Epidermal melanocyte (primary cell): ENCODE measurements around the gene GPC6.
"Not testable (repeated sequence)": the region's sequence is repeated elsewhere in the genome, so short reads cannot be mapped to it uniquely, and the experiment has no call there.

Source experiments
- DNase-seq: peaks from one replicate; pipeline ENCODE4 v3.0.0; 2011; ENCODE audit warnings: low spot score; ENCODE audit not compliant: insufficient read length

GPC6 gene

DNA sequence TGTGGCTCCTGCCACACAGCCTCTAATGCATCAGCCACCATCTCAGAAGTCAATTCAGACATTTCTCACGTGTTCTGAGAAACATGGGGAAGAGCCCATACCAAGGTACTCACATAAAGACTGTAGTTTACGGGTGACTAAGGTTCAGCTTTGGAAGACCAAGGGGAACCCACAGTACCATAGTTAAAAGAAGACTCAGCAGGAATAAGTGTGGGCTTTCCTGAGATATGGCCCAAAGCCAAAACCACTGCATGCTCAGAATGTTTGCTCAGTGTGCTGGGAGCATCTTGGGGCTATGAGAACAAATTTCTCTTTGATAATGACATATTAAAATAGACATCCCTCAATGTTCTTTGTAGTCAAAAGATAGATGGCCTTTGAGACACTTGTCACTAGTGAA is 969.1 kb downstream of the GPC6 start:
- no peak for DNase-seq

DNA sequence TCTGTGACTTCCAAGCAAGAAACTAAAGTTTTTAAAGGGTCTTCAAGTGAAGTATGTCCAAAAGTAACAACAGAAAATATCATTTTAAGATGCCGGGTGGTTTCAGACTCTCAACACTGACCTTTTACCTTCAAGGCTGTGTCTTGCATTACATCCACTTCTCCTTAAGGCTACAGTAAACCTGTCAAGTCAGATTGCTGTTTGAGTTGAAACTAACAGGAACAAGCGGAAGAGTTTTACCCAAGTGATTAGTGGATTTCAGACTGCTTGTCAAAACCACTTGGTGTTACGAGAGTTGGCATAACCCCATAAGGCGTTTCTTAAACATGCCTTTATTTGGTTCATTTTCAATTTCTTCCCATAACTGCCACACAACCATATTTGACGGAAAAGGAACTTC is 969.8 kb downstream of the GPC6 start:
- no peak for DNase-seq

DNA sequence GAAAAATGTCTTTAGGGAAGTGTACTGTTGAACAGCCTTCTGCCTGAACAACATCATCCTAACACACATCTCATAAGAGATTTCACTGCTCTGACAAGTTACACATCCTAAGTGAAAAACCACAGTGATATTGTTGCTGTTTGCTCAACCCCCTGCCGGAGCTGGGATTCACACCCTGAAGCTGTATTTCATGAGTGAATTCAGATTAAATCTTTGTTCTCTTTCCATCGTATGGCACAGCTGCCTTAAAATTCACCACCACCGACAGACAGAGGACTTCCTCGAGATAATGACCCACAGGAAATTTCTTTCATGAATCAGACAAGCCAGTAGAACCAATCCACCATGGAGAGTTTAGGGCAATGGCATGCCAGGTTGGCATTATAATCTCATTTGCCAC is 972.1 kb downstream of the GPC6 start:
- no peak for DNase-seq

DNA sequence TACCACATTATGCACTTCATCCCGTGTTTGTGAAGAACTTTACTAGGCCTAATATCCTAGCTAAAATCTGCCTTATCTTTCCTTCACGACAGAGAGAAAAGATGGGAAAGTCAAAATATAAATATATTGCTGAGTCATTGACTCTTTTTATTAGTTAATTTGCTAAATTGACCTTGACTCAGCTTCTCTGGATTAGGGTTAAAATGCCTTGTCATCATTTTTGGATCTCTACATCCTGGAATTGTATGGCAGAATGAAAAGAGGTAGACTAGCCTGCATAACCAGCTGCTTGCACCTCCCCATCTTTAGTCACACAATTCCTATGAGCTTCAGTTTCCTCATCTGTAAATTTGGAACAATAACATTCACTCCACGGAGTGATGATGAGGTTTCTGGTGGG is 972.5 kb downstream of the GPC6 start:
- DNase-seq = no peak

DNA sequence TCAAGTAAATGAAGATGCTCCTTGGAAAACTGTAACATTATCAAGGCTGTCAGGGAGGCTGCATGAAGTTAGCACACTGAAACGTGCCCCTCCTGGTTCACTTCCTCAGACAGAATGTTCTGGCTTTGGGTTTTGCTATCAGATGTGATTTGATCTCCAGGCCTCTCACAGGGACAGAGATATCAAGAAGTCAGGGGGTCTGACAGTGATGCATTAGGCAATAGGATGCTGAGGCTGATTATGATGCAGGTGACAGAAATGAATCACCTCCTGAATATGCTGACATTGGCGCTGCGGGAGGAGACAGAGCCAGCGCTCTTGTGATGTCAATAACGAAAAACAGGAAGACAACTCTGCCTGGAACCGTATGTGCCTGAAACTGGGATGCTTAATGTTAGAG is 974.4 kb downstream of the GPC6 start:
- no peak for DNase-seq

DNA sequence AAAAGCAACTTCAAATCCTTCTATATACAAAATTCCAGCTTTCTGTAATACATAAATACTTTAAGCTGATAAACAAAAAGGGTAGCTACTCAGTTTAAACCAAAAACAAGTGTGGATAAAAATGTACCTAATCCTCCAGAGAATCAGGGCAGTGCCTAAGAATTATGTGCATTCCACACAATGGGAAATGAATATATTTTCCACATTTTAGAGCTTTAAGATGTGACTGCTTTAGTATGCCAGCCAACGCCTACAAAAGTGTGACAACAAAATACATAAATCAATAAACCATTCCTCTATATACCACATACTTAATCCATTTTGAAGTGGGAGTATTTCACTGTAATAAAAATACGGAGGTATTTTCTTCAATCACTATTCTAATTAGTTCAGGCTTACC is 977.6 kb downstream of the GPC6 start:
- no peak for DNase-seq

DNA sequence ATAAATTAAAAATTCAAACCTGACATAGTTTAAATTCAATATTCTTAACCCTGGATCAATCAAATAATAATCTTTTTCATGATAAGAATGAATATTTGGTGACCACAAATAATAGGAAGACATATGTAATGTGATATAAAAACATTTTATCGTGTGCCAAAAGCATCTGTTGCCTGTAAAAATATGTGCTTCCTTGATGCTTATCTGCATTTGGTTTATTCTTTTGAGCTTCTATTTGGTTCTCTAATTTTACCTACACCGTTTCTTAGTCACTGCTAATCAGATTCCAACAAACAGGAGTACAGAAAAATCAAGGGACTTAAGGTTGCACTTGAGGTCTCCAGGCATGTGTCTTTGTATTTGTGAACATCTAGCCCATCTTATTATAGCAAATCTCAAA is 978.3 kb downstream of the GPC6 start:
- DNase-seq = no peak

DNA sequence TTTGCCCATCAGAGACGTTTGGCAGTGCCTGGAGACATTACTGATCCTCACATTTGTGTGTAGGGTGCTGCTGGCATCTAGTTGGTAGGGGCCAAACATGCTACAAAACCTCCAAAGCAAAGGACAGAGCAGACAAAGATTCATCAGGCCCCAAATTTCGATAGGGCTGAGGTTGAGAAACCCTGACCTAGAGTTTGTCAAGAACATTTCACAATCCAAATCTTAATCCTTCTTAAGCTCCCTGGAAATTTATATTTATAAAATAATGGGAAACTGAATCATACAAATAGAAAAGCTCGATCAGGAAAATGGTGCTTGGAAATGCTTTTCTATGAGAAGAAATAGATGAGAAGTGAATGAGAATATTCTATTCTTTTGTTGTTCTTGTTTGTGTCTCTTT is 979.3 kb downstream of the GPC6 start:
- DNase-seq = no peak

DNA sequence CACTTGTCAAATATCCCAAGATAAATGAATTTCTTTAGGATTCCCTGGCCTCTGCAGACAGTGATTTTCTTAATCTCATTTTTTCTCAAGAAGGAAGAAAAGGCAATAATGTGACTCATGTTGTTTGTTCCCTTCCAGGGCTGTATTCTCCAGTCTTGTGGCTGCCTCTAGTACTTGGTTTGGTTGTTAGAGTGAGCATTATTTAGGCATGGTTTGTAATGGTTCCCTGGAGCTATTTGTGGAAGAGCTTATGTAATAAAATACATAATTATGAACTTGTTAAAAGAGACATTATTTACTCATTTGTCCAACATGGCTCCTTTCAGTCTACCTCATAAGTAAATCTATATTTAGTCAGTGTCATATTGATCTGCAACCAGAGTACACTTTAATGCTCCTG is 982.5 kb downstream of the GPC6 start:
- DNase-seq = no peak

DNA sequence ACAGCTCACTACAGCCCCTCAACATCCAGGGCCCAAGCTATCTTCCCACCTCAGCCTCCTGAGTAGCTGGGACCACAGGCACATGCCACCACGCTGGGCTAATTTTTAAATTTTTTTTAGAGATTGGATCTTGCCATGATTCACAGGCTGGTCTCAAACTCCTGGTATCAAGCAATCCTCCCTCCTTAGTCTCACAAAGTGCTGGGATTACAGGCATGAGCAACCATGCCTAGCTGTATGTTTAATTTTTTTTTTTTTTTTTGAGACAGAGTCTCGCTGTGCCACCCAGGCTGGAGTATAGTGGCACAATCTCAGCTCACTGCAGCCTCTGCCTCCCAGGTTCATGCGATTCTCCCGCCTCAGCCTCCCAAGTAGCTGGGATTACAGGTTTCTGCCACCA is 983.3 kb downstream of the GPC6 start:
- DNase-seq = not testable (repeated sequence)

DNA sequence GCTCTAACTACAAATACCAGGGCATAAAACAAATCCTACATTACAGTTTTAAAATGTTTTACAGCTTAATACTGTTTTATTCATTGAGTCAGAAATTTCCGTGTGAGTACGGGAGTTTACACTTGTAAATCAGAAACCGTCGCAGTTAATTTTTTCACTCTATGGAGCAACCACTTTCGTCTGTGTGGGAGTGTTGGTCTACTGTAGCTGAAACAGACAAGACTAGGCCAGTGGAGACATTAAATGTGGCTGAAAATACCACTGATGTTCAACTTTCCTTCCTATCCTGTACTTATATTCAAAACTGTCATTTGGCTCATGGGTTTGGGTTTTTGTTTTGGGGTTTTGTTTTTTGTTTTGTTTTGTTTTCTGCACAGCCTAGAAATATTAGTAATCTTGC is 984.2 kb downstream of the GPC6 start:
- no peak for DNase-seq

DNA sequence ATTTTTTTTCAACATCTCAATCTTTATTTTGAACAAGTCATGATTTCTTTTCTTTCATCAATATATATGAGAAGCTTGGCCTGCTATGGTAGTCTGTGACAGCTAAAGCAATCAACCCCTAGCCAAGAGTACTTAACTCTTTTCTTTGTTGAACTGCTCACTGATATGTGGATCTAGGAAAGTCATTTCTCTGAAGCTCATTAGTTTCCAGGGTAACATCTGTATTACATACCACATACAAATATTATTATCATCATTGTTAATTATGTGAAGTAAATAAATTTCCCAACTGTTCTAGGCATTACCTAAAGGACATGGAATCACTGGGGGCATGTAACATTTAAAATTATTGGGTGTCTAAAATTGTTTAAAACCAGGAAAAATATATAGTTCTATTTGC is 985.6 kb downstream of the GPC6 start:
- DNase-seq = no peak

DNA sequence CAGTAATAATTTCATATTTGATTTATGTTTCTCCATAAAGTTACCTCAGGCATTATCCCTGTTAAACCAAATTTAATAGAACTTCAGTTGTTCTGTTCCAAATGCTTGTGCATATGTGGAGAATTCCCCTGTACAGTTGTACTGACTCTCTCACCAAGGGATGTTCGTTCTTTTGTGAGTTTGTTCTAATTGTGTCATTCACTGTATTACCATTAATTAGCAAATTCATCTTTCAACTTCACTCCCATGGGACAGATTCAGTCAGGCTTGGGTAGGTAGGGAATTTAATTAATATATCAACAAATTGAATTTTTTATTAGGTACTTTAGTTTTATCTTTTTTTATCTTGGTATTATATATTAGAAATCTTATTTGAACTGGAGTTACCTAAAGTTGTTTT is 987.5 kb downstream of the GPC6 start:
- no peak for DNase-seq

DNA sequence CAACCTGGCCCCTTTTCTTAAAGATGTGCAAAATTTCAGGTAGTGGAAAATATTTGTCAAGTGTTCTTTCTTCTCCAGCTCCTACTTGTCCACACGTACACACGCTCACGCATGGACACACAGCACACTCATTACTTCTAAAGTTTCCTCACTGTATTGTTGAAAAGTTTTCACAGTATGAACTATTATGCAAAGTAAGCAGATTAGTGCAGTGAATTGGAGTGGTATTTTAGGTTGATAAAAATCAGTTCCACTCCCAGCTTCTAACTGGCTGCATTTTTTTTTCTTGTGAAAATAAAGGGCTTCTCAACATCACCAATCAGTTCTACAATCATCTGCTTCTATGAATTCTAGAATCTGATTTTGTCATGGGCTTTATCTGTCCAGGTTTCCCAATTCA is 988.4 kb downstream of the GPC6 start:
- DNase-seq = no peak

DNA sequence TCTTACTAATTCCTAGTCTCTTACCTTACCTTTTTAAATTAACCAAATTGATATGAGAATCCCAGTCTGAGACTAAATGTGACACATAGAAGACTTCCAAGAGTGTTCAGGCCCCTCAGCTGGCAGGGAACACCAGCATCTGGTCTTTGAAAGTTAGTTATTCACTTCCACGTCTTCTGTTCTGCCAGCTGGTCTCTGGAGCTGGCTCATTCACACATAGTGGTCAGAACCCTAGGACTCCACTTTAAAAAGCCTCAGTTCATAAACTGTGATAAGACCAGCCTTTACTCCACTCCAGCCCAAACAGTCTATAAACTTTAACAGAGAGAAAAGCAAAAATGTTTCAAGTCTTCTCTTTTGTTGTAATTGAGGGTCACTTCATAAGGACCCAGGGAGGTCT is 989.9 kb downstream of the GPC6 start:
- no peak for DNase-seq

DNA sequence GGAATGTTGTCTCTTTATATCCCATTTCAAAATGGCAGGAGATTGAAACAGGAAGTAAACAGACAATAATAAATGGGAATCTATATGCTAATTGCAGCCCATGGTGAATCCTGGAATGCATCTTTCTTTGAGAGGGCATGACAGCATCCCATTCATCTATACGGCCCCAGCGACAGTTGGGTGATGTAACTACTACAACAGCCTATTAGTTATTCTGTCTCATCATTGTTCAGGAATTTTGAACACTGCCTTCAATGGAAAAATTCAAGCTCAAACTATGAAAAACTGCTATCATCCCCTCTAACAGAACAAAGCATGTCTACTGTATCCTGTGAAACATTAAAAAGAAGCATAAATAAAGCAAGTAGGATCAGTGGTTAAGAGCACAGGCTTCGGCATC is 990.8 kb downstream of the GPC6 start:
- DNase-seq = no peak

DNA sequence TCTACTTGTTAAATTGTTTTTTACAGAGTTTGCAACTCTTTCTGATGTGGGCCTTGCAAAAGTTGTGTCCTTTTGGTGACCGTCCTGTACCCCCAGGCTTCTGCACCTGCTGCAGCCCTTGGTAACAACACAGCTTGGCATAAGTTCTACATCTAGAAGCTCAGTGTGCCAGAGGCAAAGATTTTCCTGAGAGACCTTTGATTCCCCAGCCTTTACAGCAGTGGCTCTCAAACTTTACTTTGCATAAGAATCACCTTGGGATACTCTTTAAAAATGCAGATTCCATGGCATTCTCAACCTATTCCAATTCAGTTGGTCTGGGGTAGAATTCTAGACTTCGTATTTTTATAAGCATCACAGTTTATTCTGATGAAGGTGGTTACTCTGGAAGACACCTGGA is 991.9 kb downstream of the GPC6 start:
- no peak for DNase-seq

DNA sequence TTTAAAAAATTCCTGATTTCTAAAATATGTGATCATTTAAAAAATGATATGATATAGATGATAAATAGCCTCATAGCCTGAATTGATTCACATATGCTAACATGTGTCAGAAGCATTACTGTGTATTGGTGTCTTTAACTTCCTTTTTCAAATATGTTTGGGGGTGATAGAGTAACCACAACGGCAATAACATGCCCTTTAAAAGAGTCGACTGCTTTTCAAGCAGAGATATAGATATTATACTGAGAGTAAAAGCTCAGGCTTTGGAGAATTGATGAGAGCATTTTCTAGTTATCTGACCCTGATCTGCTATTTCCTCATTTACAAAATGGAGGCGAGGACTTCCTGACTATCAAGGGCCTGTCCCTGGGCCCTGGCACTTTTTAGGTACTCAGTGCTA is 992.3 kb downstream of the GPC6 start:
- no peak for DNase-seq

DNA sequence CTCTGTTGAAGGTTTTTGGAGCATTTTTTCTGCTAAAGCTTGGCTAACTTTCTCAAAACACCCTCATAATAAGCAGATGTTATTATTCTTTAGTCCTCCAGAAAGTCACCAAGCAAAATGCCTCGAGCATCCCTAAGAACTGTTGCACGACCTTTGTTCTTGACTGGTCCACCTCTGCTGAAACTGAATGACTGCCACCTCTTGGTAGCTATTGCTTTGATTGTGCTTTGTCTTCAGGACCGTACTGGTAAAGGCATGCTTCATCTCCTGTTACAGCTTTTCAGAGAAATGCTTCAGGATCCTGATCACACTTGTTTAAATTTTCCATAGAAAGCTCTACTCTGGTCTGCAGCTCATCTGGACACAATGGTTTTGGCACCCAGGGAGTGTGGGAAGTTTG is 998.1 kb downstream of the GPC6 start:
- DNase-seq = no peak

DNA sequence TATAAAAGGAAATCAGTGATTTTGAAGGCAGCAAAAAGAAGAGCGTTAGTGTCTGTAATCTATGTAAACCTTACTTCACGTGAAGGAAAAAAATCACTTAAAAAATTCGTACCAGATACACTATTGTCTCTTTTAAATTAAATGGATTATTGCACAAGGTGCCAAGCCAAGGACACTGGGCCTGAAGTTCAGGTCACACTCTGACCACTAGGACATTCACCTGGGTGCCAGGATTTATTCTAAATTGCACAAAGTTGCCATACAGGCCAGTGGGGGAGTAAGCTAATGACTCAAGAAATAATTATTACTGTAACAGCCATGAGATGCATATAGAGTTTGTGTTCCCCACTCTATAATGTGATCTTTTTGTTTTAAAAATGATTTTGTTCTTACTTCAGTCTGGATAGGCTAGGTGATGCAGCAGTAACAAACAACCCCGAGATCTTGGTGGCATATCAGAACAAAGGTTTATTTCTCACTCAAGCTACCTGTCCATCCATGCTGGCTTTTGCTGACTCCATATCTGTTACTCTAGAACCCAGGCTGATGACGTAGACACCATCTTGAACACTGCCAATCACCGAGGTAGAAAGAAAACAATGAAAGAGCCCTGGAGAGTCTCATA is 1000.8 kb downstream of the GPC6 start:
- DNase-seq = no peak

DNA sequence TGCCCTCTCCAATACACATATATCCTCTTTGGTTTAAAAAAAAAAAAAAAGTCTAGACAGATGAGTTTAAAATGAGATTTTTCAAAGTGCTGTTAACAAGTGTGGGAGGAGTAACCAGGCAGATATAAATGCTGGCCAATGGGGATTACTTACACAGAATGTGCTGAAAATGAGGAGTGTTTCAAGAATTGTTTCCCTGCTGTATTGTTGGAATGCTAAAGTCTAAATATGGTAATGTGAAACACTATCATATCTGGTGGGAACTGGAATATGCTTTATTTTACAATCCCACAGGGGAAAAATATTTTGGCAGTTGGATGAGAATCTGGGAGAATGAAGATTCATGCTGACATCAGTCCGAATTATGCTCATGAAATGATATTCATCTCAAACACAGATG is 1002.2 kb downstream of the GPC6 start:
- DNase-seq = no peak

DNA sequence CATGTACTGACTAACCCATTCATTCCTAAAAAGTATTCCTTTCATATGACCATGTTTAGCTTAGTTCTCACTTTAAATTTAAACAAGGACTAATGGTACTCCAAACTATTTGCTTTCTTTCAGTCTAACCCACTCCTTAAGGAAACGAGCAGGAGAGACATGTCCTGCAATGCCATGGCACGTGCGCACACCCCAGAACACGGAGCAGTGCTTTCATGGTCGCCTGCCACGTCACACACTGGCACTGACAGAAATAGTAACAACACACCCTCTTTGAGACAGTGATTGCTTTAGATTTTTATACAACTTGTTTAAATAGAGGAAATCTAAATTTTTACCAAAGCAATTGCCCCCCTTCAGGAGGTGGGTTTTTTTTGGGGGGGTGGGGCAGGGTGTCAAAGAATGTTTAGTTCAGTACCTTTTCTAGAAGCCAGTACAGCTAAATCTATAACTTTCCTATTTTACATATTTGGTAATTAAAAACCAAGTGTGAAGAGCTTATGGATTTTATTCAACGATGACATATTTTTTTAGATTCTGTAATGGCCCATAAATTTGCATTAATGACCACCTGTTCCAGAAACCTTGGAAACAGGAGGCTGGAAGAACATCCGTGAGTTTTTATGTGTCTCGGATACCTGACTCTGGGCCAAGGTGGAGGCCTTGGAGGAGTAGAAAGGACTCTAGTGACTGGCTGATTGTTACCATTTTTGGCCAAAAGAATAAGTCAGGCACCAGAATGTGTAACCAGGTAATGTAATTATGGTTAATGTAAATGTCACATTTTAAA is 1005.7 kb downstream of the GPC6 start:
- DNase-seq = no peak

DNA sequence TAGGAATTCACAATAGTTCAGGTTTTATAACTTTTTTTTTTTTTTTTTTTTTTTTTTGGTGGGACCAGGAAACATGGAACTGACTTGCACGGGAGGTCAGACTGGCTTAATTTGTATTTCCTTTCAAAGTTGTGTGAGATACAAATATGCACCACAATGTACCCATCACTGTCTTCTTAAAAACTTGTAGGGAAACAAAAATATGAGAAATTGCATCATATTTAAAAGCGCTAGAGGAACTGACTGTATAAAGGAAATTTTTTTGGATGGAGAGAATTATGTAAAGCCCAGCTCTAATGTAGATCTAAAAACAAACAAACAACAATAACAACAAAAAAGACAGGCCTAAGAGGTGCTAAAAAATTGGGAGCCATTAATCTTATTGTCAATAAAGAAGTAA is 1006.3 kb downstream of the GPC6 start:
- DNase-seq = no peak
